Trophoblast cell (in vitro differentiated cells and primary cell): ENCODE results near the gene OR2V2.
"Not testable (repeated sequence)": the region's sequence is repeated elsewhere in the genome, so short reads cannot be mapped to it uniquely, and the experiment has no call there.

Experiments
- DNase-seq, 2 donors: peaks; one replicate each; pipeline ENCODE4 v3.0.0-alpha.2; 2016
- H2AFZ ChIP-seq: 2 replicates; pipeline ENCODE4 v1.6.1; 2013; ENCODE audit warnings: low read length, moderate library complexity, mild to moderate bottlenecking; ENCODE audit not compliant: insufficient read depth, poor library complexity
- H2AK5ac ChIP-seq: 2 replicates; pipeline ENCODE4 v1.6.1; 2013; ENCODE audit warnings: mild to moderate bottlenecking, low read length
- H2BK120ac ChIP-seq: 2 replicates; pipeline ENCODE4 v1.6.1; 2013; ENCODE audit warnings: low read length, mild to moderate bottlenecking, moderate library complexity; ENCODE audit not compliant: insufficient read depth, poor library complexity
- H2BK12ac ChIP-seq: 2 replicates; pipeline ENCODE4 v1.6.1; 2013; ENCODE audit warnings: mild to moderate bottlenecking, low read length, moderate library complexity
- H2BK5ac ChIP-seq: 2 replicates; pipeline ENCODE4 v1.6.1; 2013; ENCODE audit warnings: low read length, low read depth, moderate library complexity, mild to moderate bottlenecking; ENCODE audit not compliant: poor library complexity
- H3K14ac ChIP-seq: 2 replicates; pipeline ENCODE4 v1.6.1; 2013; ENCODE audit warnings: mild to moderate bottlenecking, low read length
- H3K18ac ChIP-seq: 2 replicates; pipeline ENCODE4 v1.6.1; 2013; ENCODE audit warnings: mild to moderate bottlenecking, low read length
- H3K23ac ChIP-seq: 2 replicates; pipeline ENCODE4 v1.6.1; 2013; ENCODE audit warnings: low read length
- H3K27ac ChIP-seq: 2 replicates; pipeline ENCODE4 v1.5.1; 2013; ENCODE audit warnings: low read depth, mild to moderate bottlenecking, inconsistent platforms, low read length, moderate library complexity
- H3K27me3 ChIP-seq: 2 replicates; pipeline ENCODE4 v1.6.1; 2013; ENCODE audit warnings: inconsistent platforms, mild to moderate bottlenecking, low read length, moderate library complexity; ENCODE audit not compliant: insufficient read depth
- H3K36me3 ChIP-seq, 2 experiments: 1 replicate in 1 of 2; 2 replicates in 1 of 2; pipeline ENCODE4 v1.6.1; 2013; ENCODE audit warnings: low read length in 2 of 2, mild to moderate bottlenecking in 2 of 2, moderate library complexity in 1 of 2; ENCODE audit not compliant: insufficient read depth in 2 of 2, control insufficient read depth in 1 of 2
- H3K4ac ChIP-seq: 2 replicates; pipeline ENCODE4 v1.6.1; 2013; ENCODE audit warnings: low read depth, mild to moderate bottlenecking, low read length, moderate library complexity
- H3K4me1 ChIP-seq, 2 experiments: 1 replicate in 1 of 2; 2 replicates in 1 of 2; pipeline ENCODE4 v1.6.1; 2013; ENCODE audit warnings: low read length in 2 of 2, mild to moderate bottlenecking in 2 of 2, moderate library complexity in 1 of 2; ENCODE audit not compliant: insufficient read depth in 2 of 2, control insufficient read depth in 1 of 2
- H3K4me2 ChIP-seq: 2 replicates; pipeline ENCODE4 v1.6.1; 2013; ENCODE audit warnings: inconsistent platforms, mild to moderate bottlenecking, low read length, moderate library complexity
- H3K4me3 ChIP-seq: 2 replicates; pipeline ENCODE4 v1.5.1; 2013; ENCODE audit warnings: mild to moderate bottlenecking, low read depth, low read length, inconsistent platforms
- H3K79me1 ChIP-seq: one replicate; pipeline ENCODE4 v1.6.1; 2013; ENCODE audit warnings: low read length
- H3K79me2 ChIP-seq: 2 replicates; pipeline ENCODE4 v1.6.1; 2013; ENCODE audit warnings: low read length, mild to moderate bottlenecking; ENCODE audit not compliant: control insufficient read depth, insufficient read depth, poor library complexity
- H3K9ac ChIP-seq: 2 replicates; pipeline ENCODE4 v1.6.1; 2013; ENCODE audit warnings: mild to moderate bottlenecking, low read length
- H3K9me3 ChIP-seq: 2 replicates; pipeline ENCODE4 v1.6.1; 2013; ENCODE audit warnings: low read depth, mild to moderate bottlenecking, control low read depth, inconsistent platforms, low read length; ENCODE audit not compliant: insufficient read depth
- H4K12ac ChIP-seq: 2 replicates; pipeline ENCODE4 v1.6.1; 2013; ENCODE audit warnings: low read depth, mild to moderate bottlenecking, low read length, moderate library complexity
- H4K8ac ChIP-seq: 2 replicates; pipeline ENCODE4 v1.6.1; 2013; ENCODE audit warnings: low read depth, mild to moderate bottlenecking, low read length, moderate library complexity
- H4K91ac ChIP-seq: one replicate; pipeline ENCODE4 v1.6.1; 2013; ENCODE audit warnings: low read depth, mild to moderate bottlenecking, low read length, moderate library complexity
- WGBS: extraction: QIAGEN DNeasy Blood & Tissue Kit; methylation state at CpG from one replicate; pipeline ENCODE4 v1.1.7; 2013; ENCODE audit warnings: missing lambda C conversion rate; ENCODE audit not compliant: insufficient read length, insufficient coverage; ENCODE audit errors: extremely low coverage; 5-methylcytosine and 5-hydroxymethylcytosine counted together

Gene OR2V2

GRCh38 chr5:181173420-181174342 lies 26.3 kb downstream of the OR2V2 start:
- WGBS: no CpG with 5 or more reads among the region's 50 CpGs
- Histone ChIP-seq H3K27ac (no peak overlapping the region), H3K36me3 (no peaks in the 10 kb centered on the region), H3K4me2 (peak overlapping the region; percentile 51), H2AFZ (peak overlapping the region; percentile 12), H3K4me3 (peak overlapping the region; percentile 33), H4K91ac (no peak overlapping the region), H2BK5ac (no peak overlapping the region), H3K9me3 (peaks cover 2% of the 10 kb centered on the region), H4K8ac (no peak overlapping the region), H4K12ac (no peak overlapping the region), H3K27me3 (no peaks in the 10 kb centered on the region), H3K79me2 (no peaks in the 10 kb centered on the region), H3K9ac (no peak overlapping the region), H2AK5ac (no peak overlapping the region), H3K79me1 (no peaks in the 10 kb centered on the region), H3K14ac (no peak overlapping the region), H3K18ac (no peak overlapping the region), H2BK12ac (no peak overlapping the region), H2BK120ac (no peak overlapping the region), H3K4me1 (peaks cover 10 to 14% of the 10 kb centered on the region in 2 experiments), H3K4ac (no peak overlapping the region), H3K23ac (no peak overlapping the region)
- DNase-seq: peak in 1 of 2 donors; percentile 50

- H3K27me3 ChIP-seq: no peaks in the 10 kb centered on the region
Observed at GRCh38 chr5:181176254-181176952, 29.0 kb downstream of the OR2V2 start.

GRCh38 chr5:181177559-181177958 lies 30.2 kb downstream of the OR2V2 start:
- not testable (repeated sequence) for H4K8ac ChIP-seq, H3K79me1 ChIP-seq
- WGBS: no CpG with 5 or more reads among the region's 14 CpGs

More at GRCh38 chr5:181176254-181176952, 29.0 kb downstream of the OR2V2 start:
- Histone ChIP-seq H3K4me3 (no peak overlapping the region), H2BK12ac (no peak overlapping the region), H2BK120ac (no peak overlapping the region), H2BK5ac (no peak overlapping the region), H4K8ac (no peak overlapping the region), H3K79me1 (no peaks in the 10 kb centered on the region), H3K14ac (no peak overlapping the region), H3K79me2 (no peaks in the 10 kb centered on the region), H4K91ac (no peak overlapping the region), H3K4me1 (peaks cover 2 to 5% of the 10 kb centered on the region in 2 experiments), H3K9ac (no peak overlapping the region), H3K4me2 (no peak overlapping the region), H2AK5ac (no peak overlapping the region), H4K12ac (no peak overlapping the region), H2AFZ (no peak overlapping the region), H3K4ac (no peak overlapping the region), H3K18ac (no peak overlapping the region), H3K36me3 (no peaks in the 10 kb centered on the region), H3K27ac (no peak overlapping the region), H3K9me3 (peaks cover 2% of the 10 kb centered on the region), H3K23ac (no peak overlapping the region)
- DNase-seq: no peak
- no CpG with 5 or more reads among the region's 3 CpGs for WGBS

GRCh38 chr5:181181650-181182565 lies 34.5 kb downstream of the OR2V2 start:
- H2AK5ac ChIP-seq: no peak overlapping the region
- no CpG with 5 or more reads among the region's 25 CpGs for WGBS

More at GRCh38 chr5:181177559-181177958, 30.2 kb downstream of the OR2V2 start:
- H4K91ac ChIP-seq, H2BK5ac ChIP-seq, H3K36me3 ChIP-seq, H3K4me1 ChIP-seq, H3K23ac ChIP-seq, H2AK5ac ChIP-seq, H3K27ac ChIP-seq, H3K14ac ChIP-seq, H4K12ac ChIP-seq, H3K79me2 ChIP-seq, H3K4me3 ChIP-seq, H3K18ac ChIP-seq, H3K9me3 ChIP-seq, H2BK120ac ChIP-seq, H2AFZ ChIP-seq, H3K4ac ChIP-seq, H2BK12ac ChIP-seq, H3K4me2 ChIP-seq, DNase-seq, H3K27me3 ChIP-seq, H3K9ac ChIP-seq: not testable (repeated sequence)

More at GRCh38 chr5:181181650-181182565, 34.5 kb downstream of the OR2V2 start:
- H3K9ac ChIP-seq: no peak overlapping the region
- no peak overlapping the region for H3K14ac ChIP-seq
- no peak overlapping the region for H3K23ac ChIP-seq
- H3K4me1 ChIP-seq: no peaks in the 10 kb centered on the region
- no peak overlapping the region for H3K4ac ChIP-seq
- no peak overlapping the region for H4K91ac ChIP-seq
- H2BK120ac ChIP-seq: no peak overlapping the region
- H2AFZ ChIP-seq: no peak overlapping the region
- H4K8ac ChIP-seq: no peak overlapping the region
- H3K27ac ChIP-seq: no peak overlapping the region
- no peak overlapping the region for H2BK12ac ChIP-seq
- no peaks in the 10 kb centered on the region for H3K79me2 ChIP-seq
- no peaks in the 10 kb centered on the region for H3K27me3 ChIP-seq
- H3K4me2 ChIP-seq: no peak overlapping the region
- no peaks in the 10 kb centered on the region for H3K36me3 ChIP-seq
- H3K18ac ChIP-seq: no peak overlapping the region
- peak; percentile 73 to 86 for DNase-seq
- H3K9me3 ChIP-seq: no peaks in the 10 kb centered on the region
- H3K79me1 ChIP-seq: peaks cover 2% of the 10 kb centered on the region
- no peak overlapping the region for H2BK5ac ChIP-seq
- no peak overlapping the region for H4K12ac ChIP-seq
- no peak overlapping the region for H3K4me3 ChIP-seq
